Medulla oblongata (tissue), 1 donor: ENCODE data around the gene MYO16.
A peak's percentile ranks its signal among the peaks of the same experiment; 100 is the strongest.

ENCODE experiments used
- DNase-seq: peaks from one replicate; pipeline ENCODE4 v3.0.0-alpha.2; 2015; ENCODE audit errors: extremely low spot score

MYO16 gene

DNA sequence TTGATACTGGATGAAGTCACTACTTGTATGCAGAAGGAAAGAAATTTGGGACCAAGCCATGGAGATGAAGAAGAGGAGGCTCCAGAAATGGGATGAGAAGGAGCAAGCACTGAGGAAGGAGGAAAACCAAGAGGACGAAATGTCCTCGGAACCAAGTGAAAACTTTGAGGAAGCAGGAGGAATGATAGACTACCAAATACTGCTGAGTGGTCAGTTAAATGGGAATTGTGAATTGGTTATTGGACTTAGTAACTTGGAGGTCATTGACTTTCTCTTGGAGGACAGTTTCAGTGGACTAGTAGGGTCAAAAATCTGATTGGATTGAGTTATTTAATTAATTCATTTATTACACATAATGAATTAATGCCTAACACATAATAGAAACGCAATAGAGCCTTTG, 167.9 kb downstream of the MYO16 start:
- DNase-seq, result no peak

DNA sequence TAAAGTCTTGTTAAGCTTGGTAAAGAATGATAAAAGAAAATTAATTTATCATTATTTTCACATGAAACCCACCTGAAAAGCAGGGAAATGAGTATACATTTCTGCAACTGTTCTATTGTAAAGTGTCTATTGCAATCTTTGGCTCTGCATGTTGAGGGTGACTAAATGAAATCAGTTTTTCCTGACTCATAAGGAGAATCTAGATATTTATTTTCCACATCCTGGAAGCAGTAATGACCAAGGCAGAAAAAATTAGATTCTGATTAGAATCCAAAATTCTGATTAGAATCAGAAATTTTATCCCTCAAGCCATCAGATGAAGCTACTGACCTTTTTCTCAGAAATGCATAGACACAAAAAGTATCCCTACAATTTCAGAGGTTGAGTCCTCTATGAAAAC, 178.4 kb downstream of the MYO16 start:
- no peak for DNase-seq

- no peak for DNase-seq
These were observed 182.8 kb downstream of the MYO16 start for GRCh38 chr13:108812165-108812564.

DNA sequence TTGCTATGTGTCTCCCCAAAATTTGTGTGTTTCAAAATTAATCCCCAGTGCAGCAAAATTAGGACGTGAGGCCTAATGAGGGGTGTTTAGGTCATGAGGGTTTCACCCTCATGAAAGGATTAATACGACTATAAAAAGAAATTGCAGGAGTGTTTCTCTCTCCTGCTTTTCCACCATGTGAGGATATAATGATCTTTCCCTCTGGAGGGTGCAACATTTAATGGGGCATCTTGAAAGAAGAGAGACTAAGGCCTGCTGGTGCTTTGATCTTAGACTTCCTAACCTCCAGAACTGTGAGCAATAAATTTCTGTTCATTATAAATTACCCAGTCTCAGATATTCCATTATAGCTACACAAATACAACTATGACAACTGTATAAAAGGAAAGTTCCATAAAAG, 183.2 kb downstream of the MYO16 start:
- DNase-seq, result no peak

DNA sequence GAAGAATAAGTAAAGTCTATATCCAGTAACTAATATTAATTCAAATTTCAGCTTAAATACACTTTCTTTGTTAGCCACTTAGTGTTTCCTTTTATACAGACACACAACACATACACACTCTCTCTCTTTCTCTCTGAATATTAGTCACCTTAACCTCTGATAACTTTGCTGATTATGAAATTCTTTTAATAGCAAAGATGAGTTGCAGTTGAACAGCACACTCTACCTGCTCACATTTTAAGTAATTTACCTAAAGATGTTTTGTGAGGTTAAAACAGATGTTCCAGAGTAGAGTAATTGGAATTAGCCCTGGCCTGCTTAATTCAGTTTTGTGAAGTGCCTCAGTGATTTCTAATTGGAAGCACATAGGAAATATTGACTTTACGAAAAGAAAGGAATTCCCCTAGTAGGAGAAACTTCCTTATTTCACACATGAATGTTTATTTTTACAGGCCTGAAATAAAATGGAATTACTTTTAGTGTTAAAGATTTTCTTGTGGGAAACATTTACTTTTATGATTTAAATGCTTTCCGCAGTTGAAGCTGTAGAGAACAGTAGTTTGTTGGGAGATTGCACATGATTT, 184.3 kb downstream of the MYO16 start:
- no peak for DNase-seq

DNA sequence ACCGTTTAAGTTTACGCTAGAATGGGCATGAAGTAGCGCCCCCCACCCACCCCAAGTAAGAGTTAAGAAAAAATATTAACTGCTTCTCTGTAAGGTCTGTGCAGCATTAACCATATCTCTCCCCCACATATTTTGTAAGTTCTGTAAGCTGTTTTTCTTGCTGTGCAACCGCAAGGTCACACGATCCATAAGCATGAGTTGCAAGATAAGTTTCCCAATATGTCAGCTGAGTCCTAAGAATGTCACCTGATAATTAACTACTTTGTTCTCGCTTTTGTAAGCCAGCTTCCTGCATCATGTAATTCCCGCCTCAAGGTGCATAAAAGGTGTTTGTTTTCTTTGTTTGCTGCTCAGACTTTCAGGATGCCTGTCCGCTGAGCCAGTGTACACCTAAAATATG, 187.0 kb downstream of the MYO16 start:
- no peak for DNase-seq

GRCh38 chr13:108827646-108828045, 198.2 kb downstream of the MYO16 start:
- no peak for DNase-seq

- DNase-seq, result no peak
These were observed 198.8 kb downstream of the MYO16 start for GRCh38 chr13:108828086-108828815.

GRCh38 chr13:108830916-108831315, 201.5 kb downstream of the MYO16 start:
- no peak for DNase-seq

DNA sequence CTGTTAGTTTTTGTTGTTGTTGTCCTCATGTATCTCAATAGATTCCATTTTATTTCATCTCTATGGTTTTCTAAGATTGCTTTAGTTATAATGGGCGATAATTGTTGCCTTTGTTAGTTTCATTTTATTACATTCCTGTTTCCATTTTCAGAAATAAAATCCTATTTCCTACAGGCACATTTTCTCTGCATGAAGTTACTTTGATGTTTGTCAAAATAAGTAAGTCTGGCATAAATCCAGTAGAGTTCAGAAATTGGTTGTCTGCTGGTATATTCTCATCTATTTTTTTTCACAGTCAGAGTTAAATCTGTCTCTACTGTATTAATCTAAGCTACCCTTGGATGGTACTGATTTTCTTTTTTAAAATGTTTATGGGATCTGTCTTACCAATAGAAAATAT, 204.1 kb downstream of the MYO16 start:
- no peak for DNase-seq

GRCh38 chr13:108834193-108834592, 204.8 kb downstream of the MYO16 start:
- DNase-seq, result no peak

GRCh38 chr13:108835083-108835482, 205.7 kb downstream of the MYO16 start:
- DNase-seq, result no peak

GRCh38 chr13:108850691-108851090, 221.3 kb downstream of the MYO16 start:
- DNase-seq, result peak; percentile 3

DNA sequence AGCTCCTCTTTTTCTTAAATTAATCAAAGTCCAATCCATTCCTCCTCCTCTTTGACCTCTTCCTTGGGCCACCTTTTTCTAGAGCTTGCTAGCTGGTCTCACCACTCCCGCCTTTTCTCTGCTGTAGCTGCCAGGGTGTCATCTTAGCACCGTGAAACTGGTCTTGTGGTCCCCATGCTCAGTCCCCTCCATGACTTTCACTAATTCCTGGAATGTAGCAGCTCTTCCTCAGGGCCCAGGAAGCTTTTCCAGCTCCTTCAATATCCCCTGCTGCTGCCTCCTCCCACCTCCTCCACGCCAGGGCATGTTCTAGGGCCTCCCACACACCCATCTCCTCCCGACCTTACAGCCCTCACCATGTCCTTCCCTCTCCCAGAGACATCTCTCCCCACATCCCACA, 222.2 kb downstream of the MYO16 start:
- no peak for DNase-seq

GRCh38 chr13:108853031-108853430, 223.6 kb downstream of the MYO16 start:
- DNase-seq, result no peak

DNA sequence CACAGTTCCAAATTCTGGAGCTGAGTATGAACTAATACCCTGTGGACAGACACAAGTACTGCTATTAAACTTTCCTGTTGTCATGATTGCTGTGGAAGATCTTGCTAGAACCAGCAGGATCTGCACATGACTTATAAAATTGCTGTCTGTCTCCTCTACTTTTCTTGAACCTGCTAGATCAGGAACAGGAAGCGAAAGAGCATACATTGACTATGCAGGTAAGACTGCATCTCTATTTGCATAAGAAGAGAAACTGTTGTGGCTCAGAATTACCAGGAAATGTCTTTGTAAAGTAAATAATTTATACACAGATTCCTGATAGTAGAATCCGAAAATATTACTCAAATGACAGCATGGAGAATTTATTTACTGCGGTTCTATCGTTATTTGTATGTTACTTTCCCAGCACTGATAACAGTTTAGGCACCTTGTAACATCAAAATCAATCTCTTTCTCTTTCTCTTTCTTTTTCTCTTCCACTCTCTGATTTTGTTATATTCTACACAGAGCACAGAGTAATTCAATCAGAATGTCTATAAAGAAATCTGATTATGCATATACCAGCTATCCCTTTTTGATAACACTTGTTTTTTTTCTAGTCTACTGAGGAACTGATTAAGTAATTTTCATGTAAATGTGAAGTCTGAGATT, 226.5 kb downstream of the MYO16 start:
- DNase-seq, result no peak

- no peak for DNase-seq
These were observed 229.3 kb downstream of the MYO16 start for GRCh38 chr13:108858676-108859075.

DNA sequence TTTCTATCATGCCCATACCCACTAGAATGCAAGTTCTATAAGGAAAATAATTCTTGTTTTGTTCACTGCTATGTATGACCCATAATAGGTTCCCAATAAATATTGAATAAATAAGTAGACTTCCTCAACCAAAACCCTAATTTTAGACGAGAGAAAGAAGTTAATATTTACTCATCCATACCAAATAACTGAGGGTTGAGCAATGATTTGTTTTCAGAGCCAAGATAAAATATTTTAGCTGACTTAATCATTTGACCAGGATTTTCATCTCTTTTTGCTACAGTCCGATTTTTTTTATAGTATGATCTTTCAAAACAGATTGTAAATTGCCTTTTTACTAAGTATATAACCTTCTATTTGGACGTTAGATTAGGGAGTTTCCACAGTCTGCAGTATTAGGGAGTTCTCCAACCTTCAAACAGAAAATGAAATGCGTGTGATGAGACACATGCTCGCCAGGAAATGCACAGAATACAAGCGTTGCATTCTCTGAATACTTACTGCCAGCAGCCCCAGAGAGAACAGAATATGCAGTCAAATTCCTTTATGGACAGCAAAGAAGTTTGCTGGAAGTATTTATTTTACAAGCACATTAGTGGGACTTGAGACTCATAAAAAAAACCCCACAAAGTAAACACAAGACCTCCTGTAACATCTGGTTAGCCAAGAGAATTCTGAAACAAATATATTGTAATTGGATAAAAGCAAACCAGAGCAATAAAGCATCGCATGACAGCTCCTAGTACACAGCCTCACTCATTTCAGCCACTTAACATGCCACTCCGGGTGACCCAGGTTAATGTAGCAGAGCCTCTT, 230.0 kb downstream of the MYO16 start:
- DNase-seq, result no peak

DNA sequence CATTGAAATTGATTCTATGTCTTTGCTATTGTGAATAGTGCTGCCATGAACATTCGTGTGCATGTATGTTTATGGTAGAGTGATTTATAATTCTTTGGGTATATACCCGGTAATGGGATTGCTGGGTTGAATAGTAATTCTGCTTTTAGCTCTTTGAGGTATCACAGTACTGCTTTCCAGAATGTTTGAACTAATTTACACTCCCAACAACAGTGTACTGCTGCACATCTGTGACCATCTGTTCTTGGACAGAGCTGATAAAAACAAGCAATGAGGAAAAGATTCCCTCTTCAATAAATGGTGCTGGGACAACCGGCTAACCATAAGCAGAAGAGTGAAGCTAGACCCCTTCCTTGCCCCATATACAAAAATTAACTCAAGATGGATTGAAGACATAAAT, 231.0 kb downstream of the MYO16 start:
- no peak for DNase-seq

DNA sequence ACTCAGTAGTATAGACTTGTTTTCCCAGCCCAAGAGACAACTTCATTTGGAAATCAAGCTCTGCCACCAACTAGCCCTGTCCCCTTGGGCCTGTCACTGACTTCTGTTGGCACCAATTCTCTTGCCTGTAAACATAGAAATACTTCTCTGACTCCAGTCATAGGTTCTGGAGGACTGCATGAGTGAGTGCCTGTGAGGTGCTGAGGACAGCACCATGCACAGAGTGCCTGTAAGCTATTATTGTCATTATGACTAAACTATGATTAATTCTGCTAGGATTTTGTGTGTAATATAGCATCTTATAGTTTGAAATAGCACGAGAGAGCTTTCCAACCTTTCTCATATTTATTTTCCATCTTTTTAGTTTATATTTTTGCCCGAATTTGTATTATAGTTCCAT, 247.9 kb downstream of the MYO16 start:
- DNase-seq, result no peak

GRCh38 chr13:108878732-108879131, 249.3 kb downstream of the MYO16 start:
- no peak for DNase-seq

DNA sequence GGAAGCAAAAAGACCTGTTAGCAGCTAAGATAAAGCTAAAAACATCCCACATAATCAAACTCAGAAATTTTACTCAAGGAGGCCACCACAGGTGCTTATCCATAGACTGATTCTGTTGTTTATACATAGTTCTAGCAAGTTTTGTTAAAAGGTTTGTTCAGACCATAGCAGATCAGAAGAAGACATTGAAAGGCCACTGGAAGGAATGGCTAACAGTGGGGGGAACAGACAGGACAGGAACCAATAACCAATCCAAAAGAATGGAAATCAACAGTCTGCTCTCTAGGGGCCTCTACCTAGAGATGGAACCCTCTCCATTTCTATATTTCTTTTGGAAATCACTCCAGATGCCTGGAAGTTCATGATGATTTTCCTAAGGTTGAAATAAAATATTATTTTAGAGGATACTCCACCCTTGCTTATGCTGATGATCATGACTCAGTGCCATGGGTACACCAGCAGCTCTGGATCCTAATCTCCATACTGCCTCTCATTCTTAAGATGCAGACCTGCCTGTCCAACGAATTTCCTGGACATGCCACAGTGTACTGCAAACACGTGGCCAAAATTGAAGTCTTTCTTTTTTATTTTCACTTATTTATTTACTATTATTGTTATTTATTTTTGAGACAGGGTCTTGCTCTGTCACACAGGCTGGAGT, 260.0 kb downstream of the MYO16 start:
- DNase-seq, result no peak
